Right cardiac atrium (tissue), 5 donors: Measurements from ENCODE around the gene CCDC134. TPM values are rescaled to one million over a fixed set of nuclear protein-coding genes. Genes with fewer than 3 reads are reported as not detected.
"Not testable (repeated sequence)": the region's sequence is repeated elsewhere in the genome, so short reads cannot be mapped to it uniquely, and the experiment has no call there.

Experiments used
- ATAC-seq, 2 donors: fragments of 200-7000 bp; cut with Tn5 transposase; one replicate each; pipeline versions ENCODE4 v1.8.0 to v1.9.1; 2020; ENCODE audit warnings: moderate library complexity in 2 of 2, mild to moderate bottlenecking in 1 of 2
- DNase-seq, 3 donors: peaks; one replicate each; pipeline ENCODE4 v3.0.0-alpha.2; 2020
- H3K27ac ChIP-seq: one replicate; pipeline ENCODE4 v1.5.1; 2013; ENCODE audit warnings: mild to moderate bottlenecking, low read length, control low read depth, moderate library complexity
- H3K27me3 ChIP-seq: one replicate; pipeline ENCODE4 v1.6.1; 2013; ENCODE audit not compliant: control insufficient read depth, insufficient read depth
- H3K4me1 ChIP-seq: one replicate; pipeline ENCODE4 v1.6.1; 2013; ENCODE audit warnings: low read length; ENCODE audit not compliant: control insufficient read depth, insufficient read depth
- H3K4me3 ChIP-seq: one replicate; pipeline ENCODE4 v1.5.1; 2013; ENCODE audit warnings: low read length, control low read depth
- H3K9me3 ChIP-seq: one replicate; pipeline ENCODE4 v1.6.1; 2013; ENCODE audit warnings: low read length; ENCODE audit not compliant: control insufficient read depth
- WGBS: extraction: QIAGEN DNeasy Blood & Tissue Kit; methylation state at CpG from one replicate; pipeline ENCODE4 v1.1.7; 2013; 5-methylcytosine and 5-hydroxymethylcytosine counted together
- intact Hi-C, 4 donors: fragments of 100-400 bp; cut with DNase I; formaldehyde crosslinking; loops; one replicate each; pipeline versions ENCODE4 v1.11.0 to v1.14.0; 2022 to 2023
- polyA plus RNA-seq: library from polyadenylated mRNA; stranded (reverse); fragments of 200-250 nt; gene quantifications from one replicate; pipeline ENCODE4 v1.2.3, GENCODE V29; 2013
- total RNA-seq, 4 donors: library from RNA; stranded (reverse); fragmentation: NEBNext Ultra II Directional; extraction: Animal tissue kit (Norgen Biotek cat#: 25700); gene quantifications; one replicate each; pipeline ENCODE4 v1.2.1, GENCODE V29; 2021
- donor health status: healthy with polysubstance abuse.
- donor health status: DM: no; HTN: yes; CAD: no.
- donor health status: DM: no; HTN: no; CAD: no.
- donor health status: DM: no; HTN: yes; CAD: no; lungs with severe emphysema.
- donor health status: DM: yes; HTN: yes; CAD: no.

CCDC134 gene
- total and polyA plus RNA-seq, 5 donors: 2.2 to 6.6 (median 4.8) TPM

DNA sequence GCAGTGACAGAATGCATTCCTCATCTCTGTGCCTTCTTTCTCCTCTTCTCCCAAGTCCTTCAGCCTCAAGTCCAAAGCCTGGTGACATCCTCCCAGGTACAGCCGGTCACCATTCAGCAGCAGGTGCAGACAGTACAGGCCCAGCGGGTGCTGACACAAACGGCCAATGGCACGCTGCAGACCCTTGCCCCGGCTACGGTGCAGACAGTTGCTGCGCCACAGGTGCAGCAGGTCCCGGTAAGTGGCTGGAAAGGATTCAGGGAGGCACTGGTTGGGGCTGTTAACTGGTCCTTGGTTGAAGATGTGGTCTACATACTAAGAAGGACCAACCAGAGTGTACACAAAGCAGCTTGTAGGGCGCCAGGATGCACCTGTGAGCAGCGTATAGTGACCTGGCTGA lies 68.1 kb downstream of the CCDC134 start:
- no peak overlapping the region for H3K4me3 ChIP-seq
- intact Hi-C loops: no loop called here
- DNase-seq (no peak), ATAC-seq (no peak)
- H3K4me1 ChIP-seq: no peaks in the 10 kb centered on the region
- 94% methylated on average over 10 of the region's 10 CpGs for WGBS
- no peaks in the 10 kb centered on the region for H3K9me3 ChIP-seq
- H3K27me3 ChIP-seq: no peaks in the 10 kb centered on the region
- no peak overlapping the region for H3K27ac ChIP-seq

DNA sequence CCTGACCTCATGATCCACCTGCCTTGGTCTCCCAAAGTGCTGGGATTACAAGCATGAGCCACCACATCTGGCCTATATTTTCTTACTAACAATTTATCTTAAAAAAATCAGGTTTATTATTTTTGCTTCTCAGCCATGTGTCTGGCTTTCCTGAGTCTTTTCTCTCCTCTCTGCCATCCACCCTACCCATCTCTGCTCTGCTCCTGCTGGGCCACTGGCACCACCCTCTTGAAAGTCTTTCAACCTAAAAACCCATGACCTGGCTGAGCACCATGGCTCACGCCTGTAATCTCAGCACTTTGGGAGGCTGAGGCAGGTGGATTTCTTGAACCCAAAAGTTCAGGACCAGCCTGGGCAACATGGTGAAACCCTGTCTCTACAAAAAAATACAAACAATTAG lies 69.6 kb downstream of the CCDC134 start:
- H3K27me3 ChIP-seq, H3K27ac ChIP-seq, ATAC-seq, DNase-seq, intact Hi-C loops, H3K4me1 ChIP-seq, H3K4me3 ChIP-seq, H3K9me3 ChIP-seq: not testable (repeated sequence)
- 77% methylated on average over 1 of the region's 1 CpG for WGBS

DNA sequence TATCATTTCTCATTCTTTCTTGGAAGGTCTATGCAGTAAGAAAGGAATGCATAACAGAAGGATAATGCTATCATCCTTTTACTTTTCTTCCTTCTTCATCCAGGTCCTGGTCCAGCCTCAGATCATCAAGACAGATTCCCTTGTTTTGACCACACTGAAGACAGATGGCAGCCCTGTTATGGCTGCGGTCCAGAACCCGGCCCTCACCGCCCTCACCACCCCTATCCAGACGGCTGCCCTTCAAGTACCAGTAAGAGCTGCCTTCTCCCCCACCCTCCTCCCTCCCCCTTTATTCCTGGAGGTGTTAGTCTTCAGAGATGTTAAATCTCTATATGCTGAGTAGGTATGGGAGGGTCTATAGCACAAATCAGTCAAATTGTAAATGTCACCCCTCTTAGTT lies 70.3 kb downstream of the CCDC134 start:
- Histone ChIP-seq H3K4me1 (no peaks in the 10 kb centered on the region), H3K4me3 (no peak overlapping the region), H3K9me3 (no peaks in the 10 kb centered on the region), H3K27me3 (no peaks in the 10 kb centered on the region), H3K27ac (no peak overlapping the region)
- ATAC-seq (no peak), DNase-seq (no peak)
- intact Hi-C loops: no loop called here
- 64% methylated on average over 4 of the region's 4 CpGs for WGBS

DNA sequence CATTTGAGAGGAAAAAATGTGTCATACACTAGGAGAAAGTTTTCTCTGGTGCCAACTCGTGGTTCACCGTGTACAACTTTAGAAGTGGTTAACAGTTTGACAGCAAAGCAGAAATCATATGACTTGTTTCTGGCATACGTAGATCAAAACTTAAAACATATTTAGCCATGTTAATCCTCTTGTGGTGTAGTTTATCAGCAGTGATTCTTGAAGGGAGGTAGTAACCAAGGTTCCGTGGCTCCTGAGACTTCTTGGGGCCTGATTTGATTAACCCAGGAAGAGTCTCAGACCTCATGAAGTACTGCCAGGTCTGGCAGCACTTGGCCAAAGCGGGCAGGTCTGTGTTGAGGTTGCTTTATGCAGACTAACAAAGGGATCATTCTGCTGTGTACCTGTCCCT lies 72.9 kb downstream of the CCDC134 start:
- 62% methylated on average over 5 of the region's 5 CpGs for WGBS
- ATAC-seq (peak in 1 of 2 donors; percentile 25), DNase-seq (no peak)
- Histone ChIP-seq H3K27ac (peak overlapping the region; percentile 36), H3K4me3 (no peak overlapping the region), H3K9me3 (no peaks in the 10 kb centered on the region), H3K27me3 (no peaks in the 10 kb centered on the region), H3K4me1 (no peaks in the 10 kb centered on the region)
- intact Hi-C loops: no loop called here

DNA sequence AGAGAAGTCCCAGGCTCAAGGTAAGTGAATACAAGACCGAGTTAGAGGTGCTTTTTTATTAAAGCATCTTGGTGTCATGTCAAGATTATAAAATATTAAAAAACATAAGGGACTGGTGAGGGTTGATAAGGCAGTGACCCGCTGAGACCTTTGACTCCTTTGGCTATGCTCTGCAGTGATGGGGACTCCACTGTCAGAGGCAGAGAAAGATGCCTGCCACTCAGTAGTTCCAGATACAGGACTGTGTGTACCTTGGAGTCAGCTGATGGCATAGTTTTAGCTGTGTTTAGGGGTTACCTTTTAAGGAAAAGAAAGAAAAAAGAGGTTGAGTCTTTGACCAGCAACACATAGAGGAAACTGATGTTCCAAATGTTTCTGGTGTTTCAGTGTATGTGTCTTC lies 73.6 kb downstream of the CCDC134 start:
- Histone ChIP-seq H3K4me3 (no peak overlapping the region), H3K9me3 (no peaks in the 10 kb centered on the region), H3K27ac (no peak overlapping the region), H3K4me1 (no peaks in the 10 kb centered on the region), H3K27me3 (no peaks in the 10 kb centered on the region)
- ATAC-seq (peak in 1 of 2 donors; percentile 43), DNase-seq (no peak)
- intact Hi-C loops: no loop called here
- WGBS: 94% methylated on average over 2 of the region's 2 CpGs

DNA sequence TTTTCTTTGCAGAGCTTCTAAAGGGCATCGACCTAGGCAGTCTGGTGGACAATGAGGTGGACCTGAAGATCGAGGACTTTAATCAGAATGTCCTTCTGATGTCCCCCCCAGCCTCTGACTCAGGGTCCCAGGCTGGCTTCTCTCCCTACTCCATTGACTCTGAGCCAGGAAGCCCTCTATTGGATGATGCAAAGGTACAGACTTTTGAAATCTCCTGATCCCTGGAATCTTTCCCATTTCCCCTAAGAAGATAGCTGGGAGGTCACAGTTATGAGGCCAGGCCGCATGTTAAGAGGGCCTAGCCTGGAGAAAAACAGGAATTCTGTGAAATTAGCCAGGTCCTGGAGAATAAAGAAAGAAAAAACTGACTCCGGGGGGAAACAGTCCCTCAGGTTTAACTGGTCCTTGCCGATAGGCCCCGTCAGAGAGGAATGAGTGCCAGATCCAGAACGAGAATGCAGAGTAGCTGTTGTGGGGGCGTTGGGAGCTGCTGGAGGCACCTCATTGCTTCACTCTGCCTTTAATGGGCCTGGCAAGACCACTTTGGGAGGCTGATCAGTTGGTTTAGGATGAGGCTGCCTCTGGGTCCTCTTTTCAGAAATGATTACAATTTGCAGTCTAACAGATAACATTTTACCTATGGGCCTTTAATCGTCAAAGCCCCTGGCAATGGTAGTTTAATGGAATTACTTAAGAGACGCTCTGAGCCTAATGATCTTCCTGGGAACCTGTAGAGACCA lies 75.2 kb downstream of the CCDC134 start:
- 76% methylated on average over 10 of the region's 10 CpGs for WGBS
- ATAC-seq: no peak
- H3K9me3 ChIP-seq: no peaks in the 10 kb centered on the region

More for the DNA sequence above, 75.2 kb downstream of the CCDC134 start:
- no peaks in the 10 kb centered on the region for H3K27me3 ChIP-seq
- no peak overlapping the region for H3K27ac ChIP-seq
- DNase-seq: no peak
- no peaks in the 10 kb centered on the region for H3K4me1 ChIP-seq
- no peak overlapping the region for H3K4me3 ChIP-seq
- intact Hi-C loops: no loop called here

Other genes with a start within 250 kb of the CCDC134 start
- gene CSDC2, start 239.7 kb upstream of the CCDC134 start, total RNA-seq: 100 to 1,000 TPM; 274 to 342 (median 287) TPM
- gene CSDC2, start 239.7 kb upstream of the CCDC134 start, polyA plus RNA-seq: 309 TPM
- 10 to 100 TPM; 12.6 to 21.4 (median 18.3) TPM for gene PMM1, start 210.8 kb upstream of the CCDC134 start, total RNA-seq
- gene PMM1, start 210.8 kb upstream of the CCDC134 start, polyA plus RNA-seq: 19.1 TPM
- 10 to 100 TPM; 56.5 to 90.7 (median 74.8) TPM for gene DESI1, start 179.6 kb upstream of the CCDC134 start, total RNA-seq
- gene DESI1, start 179.6 kb upstream of the CCDC134 start, polyA plus RNA-seq: 86.4 TPM
- 100 to 1,000 TPM; 160 to 183 (median 173) TPM for gene XRCC6, start 179.4 kb upstream of the CCDC134 start, total RNA-seq
- 144 TPM for gene XRCC6, start 179.4 kb upstream of the CCDC134 start, polyA plus RNA-seq
- 100 to 1,000 TPM; 195 to 233 (median 216) TPM for gene SNU13, start 111.8 kb upstream of the CCDC134 start, total RNA-seq
- 246 TPM for gene SNU13, start 111.8 kb upstream of the CCDC134 start, polyA plus RNA-seq
- 1 to 10 TPM in 2 of 4 donors, under 1 TPM in 2; 0.64 to 1.3 (median 1.1) TPM for gene MEI1, start 101.2 kb upstream of the CCDC134 start, total RNA-seq
- 0.34 TPM for gene MEI1, start 101.2 kb upstream of the CCDC134 start, polyA plus RNA-seq
- 100 to 1,000 TPM in 2 of 4 donors, 10 to 100 TPM in 2; 77.8 to 119 (median 106) TPM for gene SREBF2, start 32.4 kb downstream of the CCDC134 start, total RNA-seq
- 71.2 TPM for gene SREBF2, start 32.4 kb downstream of the CCDC134 start, polyA plus RNA-seq
- gene SHISA8, start 114.4 kb downstream of the CCDC134 start, total RNA-seq: 1 to 10 TPM; 1.1 to 8.5 (median 2.6) TPM
- gene SHISA8, start 114.4 kb downstream of the CCDC134 start, polyA plus RNA-seq: 0.95 TPM
- under 1 TPM; 0.19 to 0.96 (median 0.55) TPM for gene TNFRSF13C, start 126.1 kb downstream of the CCDC134 start, total RNA-seq
- gene TNFRSF13C, start 126.1 kb downstream of the CCDC134 start, polyA plus RNA-seq: 0.41 TPM
- gene CENPM, start 146.5 kb downstream of the CCDC134 start, total RNA-seq: 1 to 10 TPM in 2 of 4 donors, not detected in 2; 1.4 to 1.8 TPM
- 0.23 TPM for gene CENPM, start 146.5 kb downstream of the CCDC134 start, polyA plus RNA-seq
- under 1 TPM; 0.09 to 0.39 (median 0.14) TPM for gene SEPTIN3, start 168.8 kb downstream of the CCDC134 start, total RNA-seq
- gene SEPTIN3, start 168.8 kb downstream of the CCDC134 start, polyA plus RNA-seq: 0.14 TPM
- gene WBP2NL, start 198.1 kb downstream of the CCDC134 start, total RNA-seq: under 1 TPM; 0.49 to 0.59 (median 0.51) TPM
- gene WBP2NL, start 198.1 kb downstream of the CCDC134 start, polyA plus RNA-seq: 0.20 TPM